GM08714 (cell line): ENCODE measurements around the gene PLTP.
"Not testable (repeated sequence)": the region's sequence is repeated elsewhere in the genome, so short reads cannot be mapped to it uniquely, and the experiment has no call there.

Source experiments
- H3K4me3 ChIP-seq: fragments of 200-500 bp; sonication (Bioruptor generic); 2 replicates; pipeline ENCODE4 v1.5.1; 2014; ENCODE audit warnings: mild to moderate bottlenecking, low read length, inconsistent platforms
- ZNF274 ChIP-seq: IDR thresholded peaks from 2 replicates; pipeline ENCODE4 v1.6.1; 2012; ENCODE audit warnings: mild to moderate bottlenecking, low read depth, low read length

The PLTP gene, protein sequence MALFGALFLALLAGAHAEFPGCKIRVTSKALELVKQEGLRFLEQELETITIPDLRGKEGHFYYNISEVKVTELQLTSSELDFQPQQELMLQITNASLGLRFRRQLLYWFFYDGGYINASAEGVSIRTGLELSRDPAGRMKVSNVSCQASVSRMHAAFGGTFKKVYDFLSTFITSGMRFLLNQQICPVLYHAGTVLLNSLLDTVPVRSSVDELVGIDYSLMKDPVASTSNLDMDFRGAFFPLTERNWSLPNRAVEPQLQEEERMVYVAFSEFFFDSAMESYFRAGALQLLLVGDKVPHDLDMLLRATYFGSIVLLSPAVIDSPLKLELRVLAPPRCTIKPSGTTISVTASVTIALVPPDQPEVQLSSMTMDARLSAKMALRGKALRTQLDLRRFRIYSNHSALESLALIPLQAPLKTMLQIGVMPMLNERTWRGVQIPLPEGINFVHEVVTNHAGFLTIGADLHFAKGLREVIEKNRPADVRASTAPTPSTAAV

DNA sequence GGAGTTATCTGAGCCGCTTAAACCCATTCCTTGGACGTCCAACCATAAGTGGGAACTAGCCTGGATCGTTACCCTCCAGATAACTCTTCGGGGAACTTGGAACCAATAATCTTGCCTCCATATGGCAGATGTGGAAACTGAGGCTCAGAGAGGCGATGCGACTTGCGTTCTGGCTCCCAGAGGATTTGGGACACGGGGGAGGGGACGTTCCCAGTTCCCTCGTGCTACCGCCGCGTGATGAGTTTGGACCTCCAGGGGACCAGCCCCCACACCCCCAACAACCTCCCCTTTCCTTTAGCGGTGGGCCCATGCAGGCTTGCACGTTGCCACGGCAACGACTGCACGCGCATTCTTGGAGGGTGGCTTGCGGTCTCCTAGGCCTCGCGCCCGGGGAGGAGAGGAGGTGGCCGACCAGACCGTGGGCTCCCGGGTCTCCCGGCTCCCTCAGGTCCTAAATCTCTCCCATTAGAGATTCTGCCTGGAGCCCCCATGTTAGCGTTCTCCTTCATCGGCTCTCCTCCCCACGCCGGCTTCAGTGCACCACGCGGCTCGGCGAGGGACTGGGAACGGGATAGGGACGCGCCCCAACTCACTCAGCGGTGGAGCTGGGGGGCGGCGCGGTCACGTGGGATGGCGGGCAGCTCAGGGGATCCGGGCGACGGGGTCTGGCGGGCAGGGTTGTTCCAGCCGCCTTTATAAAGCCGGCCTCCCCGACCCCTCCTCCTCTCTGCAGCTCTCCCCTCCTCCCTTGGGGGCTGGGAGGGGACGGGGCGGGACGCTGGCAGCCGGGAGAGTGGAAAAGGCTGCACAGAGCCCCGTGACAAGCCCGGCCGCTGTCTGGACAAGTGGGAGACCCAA, at the start of gene PLTP:
TSS of gene PLTP (minus strand) at position 670 of the 858 bp plus-strand sequence. CDS start 703 bp downstream, outside the sequence.
- TF ChIP-seq ZNF274: no peak
- peak within 1 kb of the TSS; percentile 42; the same call in 1 of the 2 replicates for H3K4me3 ChIP-seq

DNA sequence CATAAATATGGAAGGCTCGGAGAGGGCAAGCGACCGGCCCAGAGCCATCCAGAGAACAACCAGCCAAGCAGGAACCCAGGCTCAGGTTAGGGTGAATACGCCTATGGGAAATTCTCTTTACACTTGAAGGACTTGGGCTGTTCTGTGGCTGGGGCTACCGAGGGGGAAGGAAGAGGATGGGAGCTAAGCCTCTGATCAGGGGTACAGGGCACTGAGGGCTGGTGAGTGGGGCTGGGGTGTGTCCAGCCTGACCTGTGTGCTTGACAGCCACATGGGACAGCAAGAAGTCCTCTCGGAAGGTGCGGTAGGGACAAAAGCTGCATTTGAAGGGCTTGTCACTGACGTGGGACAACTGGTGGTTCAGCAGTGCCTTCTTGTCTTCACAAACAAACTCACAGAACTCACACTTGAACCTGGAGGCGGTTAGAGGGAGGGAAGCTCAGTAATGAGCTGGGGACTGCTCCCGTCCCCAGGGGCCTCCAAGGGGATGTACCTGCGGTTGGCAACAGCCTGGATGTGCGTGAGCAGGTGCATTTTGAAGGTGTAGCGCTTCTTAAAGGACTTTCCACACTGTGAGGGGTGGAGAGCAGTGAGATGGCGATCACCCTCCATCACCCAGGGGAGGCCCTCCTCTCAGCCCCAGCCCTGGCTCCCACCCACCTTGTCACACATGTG, 48.1 kb upstream of the PLTP start:
- H3K4me3 ChIP-seq: no peak overlapping the region
- TF ChIP-seq ZNF274: no peak

DNA sequence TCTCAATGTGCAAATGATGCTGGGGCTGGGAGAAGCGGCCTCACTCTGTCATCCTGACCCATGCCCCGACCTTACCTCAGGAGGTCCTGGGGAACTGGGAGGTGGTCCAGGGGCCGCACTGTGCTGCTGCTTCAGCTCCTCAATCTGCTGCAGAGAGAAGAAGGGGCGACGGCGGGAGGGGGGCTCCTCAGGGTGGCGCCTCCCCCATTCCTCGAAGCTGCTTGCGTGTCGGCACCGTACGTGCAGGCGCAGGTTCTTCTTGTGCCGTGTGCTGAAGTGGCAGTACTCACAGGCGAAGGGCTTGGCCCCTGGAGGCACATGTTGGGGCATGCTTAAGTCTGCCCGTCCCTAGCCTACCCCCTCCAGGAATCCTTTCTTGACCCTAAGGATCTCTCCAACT, 47.2 kb upstream of the PLTP start:
- no peak for TF ChIP-seq ZNF274

DNA sequence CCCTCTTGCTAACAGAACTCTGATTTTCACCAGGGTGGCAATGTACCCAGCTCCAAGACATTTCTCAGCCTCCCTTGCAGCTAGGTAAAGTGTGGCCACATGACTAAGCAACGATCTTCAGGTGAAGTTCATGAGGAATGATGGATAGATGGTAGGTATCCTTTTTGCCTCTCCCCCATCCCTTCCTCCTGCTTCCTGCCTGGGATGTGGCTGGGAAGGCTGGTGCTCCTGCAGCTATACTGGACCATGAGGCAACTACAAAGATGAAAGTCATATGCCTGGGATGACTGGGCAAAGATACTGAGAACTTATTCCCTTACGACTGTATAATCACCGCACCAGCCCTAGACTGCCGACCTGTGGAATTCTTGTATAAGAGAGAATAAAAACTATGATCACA, 46.6 kb upstream of the PLTP start:
- TF ChIP-seq ZNF274: no peak
- H3K4me3 ChIP-seq: no peak overlapping the region

More for the DNA sequence above, 47.2 kb upstream of the PLTP start:
- no peak overlapping the region for H3K4me3 ChIP-seq

DNA sequence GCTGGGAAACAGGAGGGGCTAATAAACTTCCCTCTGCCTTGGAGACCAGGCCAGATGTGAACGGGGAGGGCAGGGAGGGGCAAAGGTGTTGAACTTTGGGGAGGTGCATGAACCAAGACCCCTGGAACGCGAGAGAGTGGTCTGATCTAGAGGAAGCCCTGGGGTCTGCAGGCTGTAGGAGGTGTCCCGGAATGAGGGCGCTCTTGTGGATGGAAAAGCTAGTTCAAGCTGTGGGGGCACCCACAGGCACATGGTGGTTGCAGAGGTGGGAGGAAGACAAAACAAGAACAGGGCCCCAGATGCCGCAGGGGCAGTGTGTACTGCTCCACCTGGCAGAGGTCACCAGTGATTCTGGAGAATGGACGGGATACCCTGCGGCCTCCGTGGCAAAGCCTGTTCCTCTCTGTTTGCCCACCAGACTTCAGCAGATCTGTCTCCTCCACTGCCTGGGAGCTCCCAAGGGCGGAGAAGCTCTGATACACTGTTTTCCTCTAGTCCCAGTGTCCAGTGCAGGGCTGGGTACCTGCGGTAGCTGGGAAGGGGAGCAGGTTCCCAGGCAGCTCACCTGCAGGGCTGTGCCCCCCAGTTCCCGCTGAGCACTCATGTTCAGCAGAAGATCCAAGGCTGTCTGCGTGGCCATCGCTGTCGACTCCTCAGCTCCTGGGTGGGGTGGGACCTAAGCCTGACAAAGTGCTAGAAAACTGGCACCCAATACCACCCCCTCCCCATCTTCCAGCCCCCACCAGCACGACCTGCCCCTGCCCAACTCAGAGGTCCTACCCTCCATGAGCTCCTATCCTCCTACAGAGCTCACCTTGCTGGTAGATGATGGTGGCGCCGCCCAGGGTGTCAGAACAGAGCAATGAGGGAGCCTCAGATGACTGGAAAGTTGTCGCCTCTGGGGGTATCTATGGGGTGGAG, 45.3 kb upstream of the PLTP start:
- TF ChIP-seq ZNF274: no peak
- H3K4me3 ChIP-seq: no peak overlapping the region

DNA sequence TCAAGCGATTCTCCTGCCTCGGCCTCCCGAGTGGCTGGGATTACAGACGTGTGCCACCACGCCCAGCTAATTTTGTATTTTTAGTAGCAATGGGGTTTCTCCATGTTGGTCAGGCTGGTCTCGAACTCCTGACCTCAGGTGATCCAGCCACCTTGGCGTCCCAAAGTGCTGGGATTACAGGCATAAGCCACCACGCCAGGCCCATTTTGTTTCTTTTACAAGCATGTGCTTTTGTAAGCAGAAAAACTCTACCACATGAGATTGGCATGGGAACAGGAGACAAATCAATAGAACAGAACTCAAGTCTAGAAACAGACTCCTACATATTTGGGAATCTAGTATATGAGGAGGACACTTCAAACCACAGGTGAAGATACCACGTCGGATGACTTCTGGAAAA, 44.4 kb upstream of the PLTP start:
- H3K4me3 ChIP-seq: not testable (repeated sequence)

DNA sequence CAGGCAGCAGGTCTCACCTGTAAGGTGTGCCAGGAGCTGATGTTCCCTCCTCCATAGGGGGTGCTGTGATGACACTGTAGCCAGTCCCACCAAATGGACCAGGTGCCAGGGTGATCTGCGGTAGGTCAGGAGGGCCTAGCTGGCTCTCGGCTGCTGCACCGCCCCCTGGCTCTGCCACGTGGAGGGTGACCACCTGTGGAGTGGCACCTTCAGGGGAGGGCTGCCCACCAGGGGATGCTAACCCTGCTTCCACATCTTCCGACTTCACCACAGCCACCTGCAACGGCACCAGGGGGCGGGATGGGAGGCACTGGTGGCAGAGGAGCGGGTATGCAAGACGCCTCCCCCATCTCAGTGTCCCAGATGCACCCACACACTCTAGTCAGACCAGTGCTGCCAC, 41.7 kb upstream of the PLTP start:
- H3K4me3 ChIP-seq: no peak overlapping the region
- no peak for TF ChIP-seq ZNF274

DNA sequence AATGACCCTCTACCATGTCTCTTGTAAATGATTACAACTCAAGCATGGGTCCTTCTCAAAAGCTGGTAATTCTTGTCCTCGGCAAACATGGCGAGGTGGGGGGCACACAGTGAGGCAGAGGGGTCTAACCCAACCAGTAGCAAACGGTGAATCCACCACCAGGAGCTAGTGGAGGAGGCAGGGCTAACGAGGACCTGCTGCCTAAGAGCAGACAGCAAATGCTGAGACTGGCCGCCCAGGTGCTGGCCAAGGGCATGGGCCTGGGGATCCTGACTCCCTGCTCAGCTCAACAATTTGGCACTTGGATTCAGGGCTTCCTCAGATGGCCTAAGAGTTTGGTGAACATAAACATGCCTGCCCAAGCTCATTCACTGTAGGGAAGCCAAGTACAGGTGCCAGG, 40.9 kb upstream of the PLTP start:
- no peak for TF ChIP-seq ZNF274
- H3K4me3 ChIP-seq: no peak overlapping the region

DNA sequence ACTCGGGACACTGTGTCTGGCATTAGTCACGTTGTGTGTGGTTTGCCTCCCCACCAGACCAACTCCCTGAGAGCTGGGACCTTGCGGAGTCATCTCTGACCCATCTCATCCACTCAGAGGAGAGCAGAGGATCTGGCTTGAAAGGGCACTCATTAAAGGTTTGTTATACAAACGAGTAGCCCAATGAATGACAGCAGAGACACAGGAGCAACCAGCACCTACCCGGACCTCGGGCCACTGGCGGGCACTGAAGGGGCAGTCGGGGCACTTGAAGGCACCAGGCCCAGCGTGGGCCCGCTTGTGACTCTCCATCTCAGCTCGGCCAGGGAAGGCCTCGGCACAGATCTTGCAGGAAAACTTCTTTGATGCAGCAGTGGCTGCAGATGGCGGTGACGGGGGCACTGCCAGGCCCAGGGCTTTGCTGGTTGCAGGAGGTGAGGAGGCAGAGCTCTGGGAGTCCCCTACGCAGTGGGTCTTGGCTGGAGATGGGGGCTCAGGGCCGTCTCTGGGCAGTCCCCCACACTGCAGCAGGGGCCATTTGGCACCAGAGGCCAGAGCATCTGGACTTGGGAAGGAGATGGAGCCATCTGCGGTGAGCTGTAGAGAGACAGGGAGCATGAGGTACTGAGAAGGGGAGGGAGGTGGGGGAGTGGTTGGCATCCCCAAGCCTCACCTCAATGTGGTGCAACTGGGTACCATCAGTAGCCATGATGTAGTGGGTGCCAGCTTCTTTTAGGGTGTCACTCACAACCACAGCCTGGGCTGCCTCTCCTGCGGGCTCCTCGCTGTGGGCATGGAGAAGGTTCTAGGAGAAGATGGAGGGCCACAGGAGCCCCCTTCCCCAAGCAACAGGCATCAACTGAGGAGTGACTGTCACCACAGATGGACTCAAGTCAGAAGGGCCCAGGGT, 40.2 kb upstream of the PLTP start:
- no peak for TF ChIP-seq ZNF274
- H3K4me3 ChIP-seq: no peak overlapping the region

DNA sequence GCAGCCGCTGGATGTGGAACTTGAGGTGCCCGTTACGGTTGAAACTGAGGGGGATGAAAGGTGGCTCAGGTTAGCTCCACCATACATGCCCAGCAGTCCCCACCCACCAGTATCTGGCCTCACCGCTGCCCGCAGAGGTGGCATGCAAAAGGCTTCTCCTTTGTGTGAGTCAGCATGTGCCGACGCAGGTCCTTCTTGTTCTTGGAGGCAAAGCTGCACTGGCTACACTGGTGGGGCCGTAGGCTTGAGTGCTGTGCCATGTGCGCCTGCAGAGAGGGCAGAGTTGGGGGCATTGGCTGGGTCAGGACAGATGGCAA, 38.3 kb upstream of the PLTP start:
- TF ChIP-seq ZNF274: no peak
- H3K4me3 ChIP-seq: no peak overlapping the region

DNA sequence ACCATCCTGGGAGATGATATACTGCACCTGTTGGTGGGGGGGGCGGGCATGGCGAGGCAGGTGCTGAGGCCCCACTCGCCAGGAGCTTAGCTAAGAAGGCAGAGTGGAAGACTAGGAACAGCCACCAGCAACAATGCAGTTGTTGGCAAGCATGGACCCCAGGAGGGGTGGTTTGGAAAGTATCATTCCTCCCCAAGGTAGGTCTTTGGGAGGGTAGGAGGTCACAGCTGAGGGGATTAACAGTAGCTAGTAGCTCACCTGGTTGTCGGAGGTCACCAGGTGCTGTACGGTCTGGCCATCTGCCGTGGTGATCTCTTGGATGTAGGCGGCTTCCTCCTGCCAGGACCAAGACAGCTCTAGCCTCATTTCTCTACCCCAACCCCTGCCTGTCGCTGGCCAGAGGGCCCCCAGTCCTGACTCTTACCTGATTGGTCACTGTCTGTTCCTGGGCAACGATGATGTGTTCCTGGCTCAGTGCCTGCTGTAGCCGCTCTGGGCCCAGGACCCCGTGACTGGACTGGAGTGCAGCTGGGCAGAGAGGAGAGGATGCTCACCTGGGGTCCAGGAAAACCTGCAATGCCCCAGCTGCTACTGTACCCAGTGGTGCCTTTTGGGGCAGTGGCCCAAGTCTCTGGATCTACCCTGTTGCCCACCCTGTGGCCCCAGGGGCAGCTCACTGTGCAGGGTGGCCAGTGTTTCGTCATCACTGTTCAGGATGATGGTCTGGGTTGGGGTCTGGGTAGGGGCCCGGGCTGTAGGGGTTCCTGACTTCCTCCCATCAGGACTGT, 37.8 kb upstream of the PLTP start:
- H3K4me3 ChIP-seq: no peak overlapping the region
- TF ChIP-seq ZNF274: no peak
